Choroid plexus epithelial cell (primary cell): ENCODE measurements around the gene EIF4B.

Experiments
- DNase-seq: peaks from one replicate; pipeline ENCODE4 v3.0.0-alpha.2; 2010; ENCODE audit warnings: low read depth
- H3K4me3 ChIP-seq: 2 replicates; pipeline ENCODE4 v1.5.1; 2011; ENCODE audit warnings: low read depth, mild to moderate bottlenecking, control low read depth, low read length, moderate library complexity
- CTCF ChIP-seq: conservative IDR thresholded peaks from 2 replicates; pipeline ENCODE4 v1.5.1; 2011; ENCODE audit warnings: low read depth, mild to moderate bottlenecking, control low read depth, inconsistent platforms, low read length, moderate library complexity

EIF4B gene

GRCh38 chr12:53051058-53051880 lies 45.0 kb downstream of the EIF4B start:
- H3K4me3 ChIP-seq = peak overlapping the region; percentile 70
- DNase-seq = peak; percentile 92
- peak; percentile 28 for TF ChIP-seq CTCF

- TF ChIP-seq CTCF = no peak
- DNase-seq = no peak
- peak overlapping the region; percentile 70 for H3K4me3 ChIP-seq
Observed at GRCh38 chr12:53051881-53052412, 45.7 kb downstream of the EIF4B start.

- DNase-seq = peak; percentile 91
- peak overlapping the region; percentile 70 for H3K4me3 ChIP-seq
- TF ChIP-seq CTCF = peak; percentile 0
Observed at GRCh38 chr12:53052419-53053217, 46.4 kb downstream of the EIF4B start.

- H3K4me3 ChIP-seq = peak overlapping the region; percentile 57
- peak; percentile 38 for DNase-seq
- peak; percentile 77 for TF ChIP-seq CTCF
Observed at GRCh38 chr12:53053218-53054111, 47.2 kb downstream of the EIF4B start.

- TF ChIP-seq CTCF = no peak
- peak; percentile 93 for DNase-seq
- peak overlapping the region; percentile 57 for H3K4me3 ChIP-seq
Observed at GRCh38 chr12:53054112-53054878, 48.0 kb downstream of the EIF4B start.
